Erythroblast (primary cell): ENCODE measurements around the gene TMSB15B.

Experiments
- GATA1 ChIP-seq: IDR thresholded peaks from 2 replicates; pipeline ENCODE4 v1.6.1; 2011; ENCODE audit warnings: low read depth, mild to moderate bottlenecking, control low read depth, low read length, moderate library complexity
- POLR2A ChIP-seq: IDR thresholded peaks from 2 replicates; pipeline ENCODE4 v1.6.1; 2011; ENCODE audit warnings: mild to moderate bottlenecking, low read length

- TF ChIP-seq POLR2A (no peak), GATA1 (no peak)
Observed at GRCh38 chrX:103918050-103918449, 44.4 kb upstream of the TMSB15B start.
